Dermis blood vessel endothelial cell (primary cell): ENCODE measurements around the gene CDK5. TPM values are rescaled to one million over a fixed set of nuclear protein-coding genes. Genes with fewer than 3 reads are reported as not detected.
"Not testable (repeated sequence)": the region's sequence is repeated elsewhere in the genome, so short reads cannot be mapped to it uniquely, and the experiment has no call there.

ENCODE experiments used
- DNase-seq: peaks from one replicate; pipeline ENCODE4 v3.0.0; 2010
- total RNA-seq: library from RNA; depleted of rRNA; stranded (reverse); fragments of >200 nt; gene quantifications from 2 replicates; pipeline ENCODE4 v1.2.3, GENCODE V29; 2014

Gene CDK5
- total RNA-seq, 1 donor from 2014 or later, result 14.1 TPM

DNA sequence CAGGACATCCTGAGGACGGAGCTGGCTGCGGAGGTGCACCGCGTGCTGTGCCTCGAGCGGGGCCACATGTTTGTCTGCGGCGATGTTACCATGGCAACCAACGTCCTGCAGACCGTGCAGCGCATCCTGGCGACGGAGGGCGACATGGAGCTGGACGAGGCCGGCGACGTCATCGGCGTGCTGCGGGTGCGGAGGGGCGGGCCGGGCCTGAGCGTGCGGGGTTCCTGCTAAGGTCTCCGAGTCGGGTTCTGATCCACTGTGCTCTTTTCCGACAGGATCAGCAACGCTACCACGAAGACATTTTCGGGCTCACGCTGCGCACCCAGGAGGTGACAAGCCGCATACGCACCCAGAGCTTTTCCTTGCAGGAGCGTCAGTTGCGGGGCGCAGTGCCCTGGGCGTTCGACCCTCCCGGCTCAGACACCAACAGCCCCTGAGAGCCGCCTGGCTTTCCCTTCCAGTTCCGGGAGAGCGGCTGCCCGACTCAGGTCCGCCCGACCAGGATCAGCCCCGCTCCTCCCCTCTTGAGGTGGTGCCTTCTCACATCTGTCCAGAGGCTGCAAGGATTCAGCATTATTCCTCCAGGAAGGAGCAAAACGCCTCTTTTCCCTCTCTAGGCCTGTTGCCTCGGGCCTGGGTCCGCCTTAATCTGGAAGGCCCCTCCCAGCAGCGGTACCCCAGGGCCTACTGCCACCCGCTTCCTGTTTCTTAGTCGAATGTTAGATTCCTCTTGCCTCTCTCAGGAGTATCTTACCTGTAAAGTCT is 43.8 kb downstream of the CDK5 start:
- DNase-seq, result no peak

- no peak for DNase-seq
Measured at GRCh38 chr7:151013356-151013732, 44.4 kb downstream of the CDK5 start.

DNA sequence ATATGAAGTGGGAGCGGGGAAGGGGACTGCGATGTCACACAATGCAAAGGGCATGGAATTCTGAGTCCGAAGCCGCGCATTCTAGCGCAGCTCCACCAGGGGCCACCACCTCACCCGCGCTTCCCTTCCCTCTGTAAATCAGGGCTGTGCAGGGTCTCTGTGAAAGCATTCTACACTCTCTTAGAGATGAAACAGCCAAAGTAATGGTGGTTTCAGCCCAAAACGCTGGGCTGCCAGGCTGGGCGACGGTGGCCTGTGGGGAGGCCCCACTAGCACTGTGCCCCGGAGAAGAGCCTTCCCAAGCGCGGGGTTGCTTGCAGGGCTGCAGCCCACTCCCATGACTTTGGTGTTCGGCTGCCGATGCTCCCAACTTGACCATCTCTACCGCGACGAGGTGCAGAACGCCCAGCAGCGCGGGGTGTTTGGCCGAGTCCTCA is 44.8 kb downstream of the CDK5 start:
- DNase-seq, result peak; percentile 39

GRCh38 chr7:151012031-151012692 is 45.5 kb downstream of the CDK5 start:
- no peak for DNase-seq

- DNase-seq, result not testable (repeated sequence)
Measured at GRCh38 chr7:151011616-151012015, 46.1 kb downstream of the CDK5 start.

DNA sequence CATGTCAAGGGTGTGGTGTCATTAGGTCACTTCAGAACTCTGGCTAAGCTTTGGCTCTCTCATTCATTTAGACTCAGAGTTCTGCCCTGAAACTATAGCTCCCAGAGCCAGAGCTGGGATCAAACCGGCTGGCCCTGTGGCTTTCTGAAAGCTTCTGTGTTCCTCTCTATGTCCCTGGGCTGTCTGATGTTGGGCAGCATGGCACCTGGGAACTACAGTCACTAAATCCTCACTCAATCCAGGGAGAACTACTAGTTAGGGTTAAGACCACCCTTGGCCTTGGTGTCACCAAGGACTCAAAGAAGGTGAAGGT is 46.6 kb downstream of the CDK5 start:
- DNase-seq, result no peak

DNA sequence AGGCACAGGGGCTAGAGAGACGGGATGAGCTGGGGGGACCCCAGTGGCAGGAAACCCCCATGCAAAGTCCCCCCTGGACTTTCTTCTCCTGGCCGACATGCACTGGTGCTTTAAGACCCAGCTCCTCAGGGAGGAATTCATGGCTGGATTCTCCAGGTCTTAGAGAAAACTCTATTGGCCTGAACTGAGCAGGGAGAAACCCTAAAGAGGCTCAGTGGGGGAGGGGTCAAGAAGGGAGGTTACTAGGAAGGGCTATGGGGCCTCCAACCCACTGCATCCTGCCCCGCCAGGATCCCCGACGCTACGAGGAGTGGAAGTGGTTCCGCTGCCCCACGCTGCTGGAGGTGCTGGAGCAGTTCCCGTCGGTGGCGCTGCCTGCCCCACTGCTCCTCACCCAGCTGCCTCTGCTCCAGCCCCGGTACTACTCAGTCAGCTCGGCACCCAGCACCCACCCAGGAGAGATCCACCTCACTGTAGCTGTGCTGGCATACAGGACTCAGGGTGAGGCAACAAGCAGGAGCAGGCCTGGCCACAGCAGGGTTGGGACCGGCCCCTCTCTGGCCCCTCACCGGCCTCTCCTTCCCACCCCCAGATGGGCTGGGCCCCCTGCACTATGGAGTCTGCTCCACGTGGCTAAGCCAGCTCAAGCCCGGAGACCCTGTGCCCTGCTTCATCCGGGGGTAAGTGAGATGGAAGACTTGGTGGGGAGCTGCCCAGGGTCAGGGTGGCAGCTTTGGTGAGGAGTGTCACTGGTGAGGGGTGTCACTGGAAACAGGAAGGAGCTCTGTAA is 47.2 kb downstream of the CDK5 start:
- DNase-seq, result no peak

- no peak for DNase-seq
Measured at GRCh38 chr7:151010037-151010306, 47.7 kb downstream of the CDK5 start.

DNA sequence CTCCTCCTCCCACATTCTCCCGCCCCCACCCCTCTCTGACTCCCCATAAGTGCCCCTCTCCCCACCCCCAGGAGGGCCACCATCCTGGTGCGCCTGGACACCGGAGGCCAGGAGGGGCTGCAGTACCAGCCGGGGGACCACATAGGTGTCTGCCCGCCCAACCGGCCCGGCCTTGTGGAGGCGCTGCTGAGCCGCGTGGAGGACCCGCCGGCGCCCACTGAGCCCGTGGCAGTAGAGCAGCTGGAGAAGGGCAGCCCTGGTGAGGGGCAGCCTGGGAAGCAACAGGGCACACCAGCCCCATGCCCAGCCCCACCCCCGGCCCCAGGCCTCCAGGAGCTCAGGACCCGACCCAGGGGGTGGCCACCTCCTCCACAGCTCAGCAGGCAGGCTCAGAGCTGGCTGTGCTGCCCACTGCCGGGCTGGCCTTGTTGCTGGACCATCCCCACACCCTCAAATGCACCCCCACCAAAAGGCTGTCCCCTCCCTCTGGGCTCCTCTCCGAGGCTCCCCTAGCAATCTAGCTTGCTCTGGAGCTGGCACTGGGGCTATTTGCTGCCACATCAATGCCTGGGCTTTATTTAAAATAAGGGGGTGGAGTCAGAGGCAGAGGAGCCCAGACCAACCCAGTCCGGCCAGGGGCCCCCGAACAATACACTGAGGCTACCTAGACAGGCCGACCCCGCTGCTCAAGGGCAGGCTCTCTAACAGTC is 48.2 kb downstream of the CDK5 start:
- no peak for DNase-seq

- DNase-seq, result peak; percentile 78
Measured at GRCh38 chr7:151008511-151009323, 49.0 kb downstream of the CDK5 start.

DNA sequence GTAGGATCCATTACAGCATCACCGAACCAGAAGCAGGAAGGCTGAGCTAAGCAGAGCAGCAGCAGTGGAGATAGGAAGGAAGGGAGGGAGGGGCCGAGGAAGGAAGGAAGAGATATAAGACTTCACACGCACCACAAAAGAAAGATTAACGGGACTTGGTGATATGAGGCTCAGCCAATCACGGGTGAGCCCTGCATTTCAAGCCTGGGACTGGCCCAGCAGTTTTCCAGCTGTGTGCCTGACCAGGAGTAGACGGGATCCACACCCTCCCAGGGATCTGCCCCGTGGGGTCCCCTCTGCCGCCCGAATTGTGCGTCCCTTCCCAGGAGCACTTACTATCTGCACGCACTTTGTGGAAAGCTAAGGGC is 49.6 kb downstream of the CDK5 start:
- peak; percentile 72 for DNase-seq

GRCh38 chr7:151007469-151007898 is 50.2 kb downstream of the CDK5 start:
- DNase-seq, result peak; percentile 23

DNA sequence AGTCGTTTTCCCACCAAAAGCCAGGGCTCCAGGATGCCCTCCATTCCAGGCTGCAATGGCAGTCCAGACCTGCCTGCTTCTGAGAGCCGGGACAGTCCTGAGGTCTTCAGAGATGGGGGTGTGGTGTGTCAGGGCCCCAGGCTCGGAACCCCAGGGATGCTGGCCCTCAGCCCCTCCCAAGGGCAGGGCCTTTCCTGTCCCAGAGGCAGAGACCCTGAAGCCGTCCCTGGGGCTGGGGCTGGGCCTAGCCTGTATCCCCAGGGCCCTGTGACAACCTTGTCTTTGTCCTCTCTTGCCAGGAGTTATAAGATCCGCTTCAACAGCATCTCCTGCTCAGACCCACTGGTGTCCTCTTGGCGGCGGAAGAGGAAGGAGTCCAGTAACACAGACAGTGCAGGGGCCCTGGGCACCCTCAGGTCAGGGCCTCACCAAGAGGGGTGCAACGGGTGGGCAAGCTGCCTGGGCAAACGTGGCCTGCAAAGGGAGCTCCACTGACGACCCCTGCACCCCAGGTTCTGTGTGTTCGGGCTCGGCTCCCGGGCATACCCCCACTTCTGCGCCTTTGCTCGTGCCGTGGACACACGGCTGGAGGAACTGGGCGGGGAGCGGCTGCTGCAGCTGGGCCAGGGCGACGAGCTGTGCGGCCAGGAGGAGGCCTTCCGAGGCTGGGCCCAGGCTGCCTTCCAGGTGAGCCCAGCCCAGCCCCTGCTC is 51.0 kb downstream of the CDK5 start:
- no peak for DNase-seq

- no peak for DNase-seq
Measured at GRCh38 chr7:151005566-151005965, 52.1 kb downstream of the CDK5 start.

Other genes with a start within 250 kb of the CDK5 start
- gene AOC1, start 205.4 kb downstream of the CDK5 start, total RNA-seq, result not detected in 2 replicates
- gene KCNH2, start 79.6 kb downstream of the CDK5 start, total RNA-seq, result under 0.01 TPM in 1 of 2 replicates, not detected in the other
- 33.4 and 103 TPM in 2 replicates for gene NOS3, start 66.9 kb downstream of the CDK5 start, total RNA-seq
- gene ATG9B, start 33.4 kb downstream of the CDK5 start, total RNA-seq, result 0.28 TPM in 1 of 2 replicates, not detected in the other
- gene ABCB8, start 29.4 kb downstream of the CDK5 start, total RNA-seq, result 20.4 and 38.2 TPM in 2 replicates
- gene ASIC3, start 9.4 kb downstream of the CDK5 start, total RNA-seq, result 0.42 TPM in 1 of 2 replicates, not detected in the other
- 93.6 and 113 TPM in 2 replicates for gene SLC4A2, start 1.7 kb upstream of the CDK5 start, total RNA-seq
- gene FASTK, start 22.9 kb upstream of the CDK5 start, total RNA-seq, result 67.0 and 69.6 TPM in 2 replicates
- gene TMUB1, start 25.6 kb upstream of the CDK5 start, total RNA-seq, result 28.4 and 35.6 TPM in 2 replicates
- 94.9 and 142 TPM in 2 replicates for gene AGAP3, start 28.6 kb upstream of the CDK5 start, total RNA-seq
- gene GBX1, start 109.8 kb upstream of the CDK5 start, total RNA-seq, result not detected in 2 replicates
- not detected in 2 replicates for gene ASB10, start 129.4 kb upstream of the CDK5 start, total RNA-seq
- not detected in 2 replicates for gene H2BK1, start 152.6 kb upstream of the CDK5 start, total RNA-seq
- 74.6 and 76.2 TPM in 2 replicates for gene ABCF2, start 169.3 kb upstream of the CDK5 start, total RNA-seq
- gene CHPF2, start 174.6 kb upstream of the CDK5 start, total RNA-seq, result 49.9 and 66.1 TPM in 2 replicates
- 0.85 and 2.0 TPM in 2 replicates for gene SMARCD3, start 190.8 kb upstream of the CDK5 start, total RNA-seq